HepG2 (cell line): Measurements from ENCODE around the gene SOBP.

Experiments
- HCFC1 ChIP-seq: fragments of 150-350 bp; IDR thresholded peaks from 2 replicates; pipeline ENCODE4 v1.6.1; 2014; ENCODE audit warnings: low read depth, low read length
- POLR2A ChIP-seq, 2 experiments: IDR thresholded peaks; 2 replicates each; pipeline ENCODE4 v1.6.1; 2011; ENCODE audit warnings: low read depth in 2 of 2, low read length in 2 of 2, mild to moderate bottlenecking in 1 of 2, moderate library complexity in 1 of 2; ENCODE audit not compliant: insufficient read depth in 1 of 2
- TAF1 ChIP-seq: sonication (generic); formaldehyde crosslinking; IDR thresholded peaks from 2 replicates; pipeline ENCODE4 v1.4.0; 2020; ENCODE audit warnings: missing genetic modification reagents
- TF ChIP-seq, protein P1 (sequence below): sonication (generic); formaldehyde crosslinking; IDR thresholded peaks from 2 replicates; pipeline ENCODE4 v1.4.0; 2020; ENCODE audit warnings: missing genetic modification reagents

DNA sequence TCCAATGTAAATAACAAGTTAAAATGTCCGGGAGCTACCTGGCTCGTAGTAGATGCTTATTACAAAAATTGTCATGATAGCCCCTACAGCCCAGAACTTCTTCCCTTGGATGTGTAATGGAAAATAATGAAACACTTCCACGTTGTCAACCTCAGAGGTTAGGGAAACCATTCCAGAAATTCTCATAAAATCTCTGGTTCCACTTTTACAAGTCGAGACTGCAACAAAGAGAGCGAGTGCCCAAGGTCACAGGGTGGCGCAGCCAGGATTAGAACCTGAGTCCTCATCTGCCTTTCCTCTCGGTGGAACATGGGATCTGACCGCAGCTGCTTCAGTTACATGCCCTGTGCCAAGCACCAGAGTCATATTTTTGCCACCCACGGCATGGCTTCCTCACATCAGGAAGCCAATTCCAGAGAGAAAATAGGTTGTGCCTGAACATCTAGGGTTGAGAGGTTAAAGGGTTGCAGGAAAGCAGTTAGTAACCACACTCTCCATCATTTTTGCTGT is 157.6 kb downstream of the SOBP start:
- TF ChIP-seq, protein P1, sequence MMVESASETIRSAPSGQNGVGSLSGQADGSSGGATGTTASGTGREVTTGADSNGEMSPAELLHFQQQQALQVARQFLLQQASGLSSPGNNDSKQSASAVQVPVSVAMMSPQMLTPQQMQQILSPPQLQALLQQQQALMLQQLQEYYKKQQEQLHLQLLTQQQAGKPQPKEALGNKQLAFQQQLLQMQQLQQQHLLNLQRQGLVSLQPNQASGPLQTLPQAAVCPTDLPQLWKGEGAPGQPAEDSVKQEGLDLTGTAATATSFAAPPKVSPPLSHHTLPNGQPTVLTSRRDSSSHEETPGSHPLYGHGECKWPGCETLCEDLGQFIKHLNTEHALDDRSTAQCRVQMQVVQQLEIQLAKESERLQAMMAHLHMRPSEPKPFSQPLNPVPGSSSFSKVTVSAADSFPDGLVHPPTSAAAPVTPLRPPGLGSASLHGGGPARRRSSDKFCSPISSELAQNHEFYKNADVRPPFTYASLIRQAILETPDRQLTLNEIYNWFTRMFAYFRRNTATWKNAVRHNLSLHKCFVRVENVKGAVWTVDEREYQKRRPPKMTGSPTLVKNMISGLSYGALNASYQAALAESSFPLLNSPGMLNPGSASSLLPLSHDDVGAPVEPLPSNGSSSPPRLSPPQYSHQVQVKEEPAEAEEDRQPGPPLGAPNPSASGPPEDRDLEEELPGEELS (CRISPR knock-in tag) = no peak
- no peak for TF ChIP-seq HCFC1
- TF ChIP-seq TAF1 (CRISPR knock-in tag) = no peak
- TF ChIP-seq POLR2A (IDR thresholded peaks at IDR 0.05; ENCODE audit: insufficient read depth in 1 of 2, low read depth in 2 of 2, low read length in 2 of 2) = no peak
